Esophagus squamous epithelium (tissue), 5 donors: ENCODE results near the gene S100A10. TPM values are rescaled to one million over a fixed set of nuclear protein-coding genes. Genes with fewer than 3 reads are reported as not detected.

Experiments
- DNase-seq: peaks from one replicate; lab custom pipeline; 2025; lab: John Stamatoyannopoulos, UW
- H3K27ac ChIP-seq, 4 donors: fragments of 200-600 bp; sonication (generic); one replicate each; pipeline ENCODE4 v1.5.1; 2016 to 2019; ENCODE audit warnings: mild to moderate bottlenecking in 1 of 4
- H3K27me3 ChIP-seq, 4 donors: fragments of 200-600 bp; sonication (generic); 1 replicate in 3 of 4; 2 replicates in 1 of 4; pipeline versions ENCODE4 v1.5.1 to v1.6.0; 2017 to 2021; ENCODE audit warnings: antibody characterized with exemption in 1 of 4
- H3K36me3 ChIP-seq, 3 donors: fragments of 200-600 bp; sonication (generic); one replicate each; pipeline ENCODE4 v1.5.1; 2016 to 2019
- H3K4me1 ChIP-seq, 3 donors: fragments of 200-600 bp; sonication (generic); one replicate each; pipeline ENCODE4 v1.5.1; 2017 to 2019
- H3K4me3 ChIP-seq, 4 donors: fragments of 200-600 bp; sonication (generic); 1 replicate in 3 of 4; 2 replicates in 1 of 4; pipeline ENCODE4 v1.5.1; 2016 to 2019; ENCODE audit warnings: mild to moderate bottlenecking in 2 of 4, moderate library complexity in 1 of 4
- H3K9me3 ChIP-seq, 3 donors: fragments of 200-600 bp; sonication (generic); one replicate each; pipeline ENCODE4 v1.5.1; 2016 to 2019
- POLR2A ChIP-seq, 4 donors: fragments of 450-650 bp; IDR thresholded peaks; one replicate each; pipeline ENCODE4 v1.6.1; 2017; ENCODE audit warnings: antibody characterized with exemption in 4 of 4, mild to moderate bottlenecking in 4 of 4, moderate library complexity in 3 of 4
- WGBS, 2 donors: methylation state at CpG; one replicate each; pipeline ENCODE4 v1.1.5; 2018; 5-methylcytosine and 5-hydroxymethylcytosine counted together
- intact Hi-C: fragments of 100-400 bp; cut with DNase I; formaldehyde crosslinking; loops from one replicate; pipeline ENCODE4 v1.15.0; 2022
- total RNA-seq, 4 donors: library from RNA; depleted of rRNA; stranded (reverse); fragments of >200 nt; gene quantifications; one replicate each; pipeline ENCODE4 v1.1.0, GENCODE V29; 2016
- TF ChIP-seq, protein P1 (sequence below), 6 experiments: fragments of 450-650 bp in 4 of 6; fragments of 200-600 bp in 2 of 6; sonication (generic) in 2 of 6; IDR thresholded peaks; one replicate each; pipeline ENCODE4 v1.5.1; 2016 to 2019; ENCODE audit warnings: antibody characterized with exemption in 6 of 6, mild to moderate bottlenecking in 4 of 6, moderate library complexity in 4 of 6
- donor health status: DM: yes; HTN: yes; CAD: no.

Gene S100A10
- total RNA-seq, 4 donors from 2014 or later, result 301 to 611 (median 447) TPM

DNA sequence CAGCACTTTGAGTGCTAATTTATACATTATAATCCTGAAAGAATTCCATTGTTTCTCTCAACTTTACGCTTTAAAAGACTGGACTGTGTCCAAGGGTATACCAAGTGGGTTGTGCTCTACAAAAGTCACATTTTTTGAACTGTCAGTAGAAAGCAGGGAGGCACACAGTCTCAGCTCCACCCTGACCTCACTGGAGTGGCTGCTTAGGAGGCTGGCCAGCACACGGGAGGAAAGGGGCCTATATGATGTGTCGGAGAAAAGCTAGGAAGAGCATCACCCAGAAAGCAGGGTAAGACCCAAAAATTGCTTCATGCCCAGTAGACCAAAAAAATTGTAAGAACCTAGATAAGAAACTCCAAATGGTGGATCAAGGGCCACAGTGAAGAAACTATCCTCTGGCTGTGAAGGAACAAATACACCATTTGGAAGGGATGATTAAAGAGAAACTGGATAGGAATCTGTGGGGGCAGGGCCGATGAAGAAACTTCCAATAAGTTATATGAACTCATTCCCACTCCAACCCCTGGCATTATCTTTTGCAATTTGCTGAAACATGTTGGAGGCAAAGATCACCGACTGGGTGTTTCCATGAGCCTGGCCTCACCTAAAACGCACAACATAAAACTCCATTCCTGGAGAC lies 1.9 kb downstream of the S100A10 start:
- no peaks in the 10 kb centered on the region for H3K27me3 ChIP-seq
- H3K27ac ChIP-seq, result peak overlapping the region; percentile 97 to 100 (median 98)
- peak overlapping the region; percentile 82 to 99 (median 90) for H3K4me3 ChIP-seq
- peaks cover 0 to 11% (median 0%) of the 10 kb centered on the region in 3 donors for H3K36me3 ChIP-seq
- no peak for DNase-seq
- 28 to 37% methylated on average over 6 of the region's 6 CpGs for WGBS, 2 donors
- intact Hi-C loops, result no loop called here
- no peaks in the 10 kb centered on the region for H3K9me3 ChIP-seq
- H3K4me1 ChIP-seq, result peaks cover 52 to 88% (median 64%) of the 10 kb centered on the region in 3 donors
- TF ChIP-seq, protein P1, sequence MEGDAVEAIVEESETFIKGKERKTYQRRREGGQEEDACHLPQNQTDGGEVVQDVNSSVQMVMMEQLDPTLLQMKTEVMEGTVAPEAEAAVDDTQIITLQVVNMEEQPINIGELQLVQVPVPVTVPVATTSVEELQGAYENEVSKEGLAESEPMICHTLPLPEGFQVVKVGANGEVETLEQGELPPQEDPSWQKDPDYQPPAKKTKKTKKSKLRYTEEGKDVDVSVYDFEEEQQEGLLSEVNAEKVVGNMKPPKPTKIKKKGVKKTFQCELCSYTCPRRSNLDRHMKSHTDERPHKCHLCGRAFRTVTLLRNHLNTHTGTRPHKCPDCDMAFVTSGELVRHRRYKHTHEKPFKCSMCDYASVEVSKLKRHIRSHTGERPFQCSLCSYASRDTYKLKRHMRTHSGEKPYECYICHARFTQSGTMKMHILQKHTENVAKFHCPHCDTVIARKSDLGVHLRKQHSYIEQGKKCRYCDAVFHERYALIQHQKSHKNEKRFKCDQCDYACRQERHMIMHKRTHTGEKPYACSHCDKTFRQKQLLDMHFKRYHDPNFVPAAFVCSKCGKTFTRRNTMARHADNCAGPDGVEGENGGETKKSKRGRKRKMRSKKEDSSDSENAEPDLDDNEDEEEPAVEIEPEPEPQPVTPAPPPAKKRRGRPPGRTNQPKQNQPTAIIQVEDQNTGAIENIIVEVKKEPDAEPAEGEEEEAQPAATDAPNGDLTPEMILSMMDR (IDR thresholded peaks at IDR 0.05), result no peak
- no peak for TF ChIP-seq POLR2A (IDR thresholded peaks at IDR 0.05)

GRCh38 chr1:151990856-151991198 lies 2.8 kb downstream of the S100A10 start:
- H3K4me1 ChIP-seq, result peaks cover 52 to 88% (median 64%) of the 10 kb centered on the region in 3 donors

DNA sequence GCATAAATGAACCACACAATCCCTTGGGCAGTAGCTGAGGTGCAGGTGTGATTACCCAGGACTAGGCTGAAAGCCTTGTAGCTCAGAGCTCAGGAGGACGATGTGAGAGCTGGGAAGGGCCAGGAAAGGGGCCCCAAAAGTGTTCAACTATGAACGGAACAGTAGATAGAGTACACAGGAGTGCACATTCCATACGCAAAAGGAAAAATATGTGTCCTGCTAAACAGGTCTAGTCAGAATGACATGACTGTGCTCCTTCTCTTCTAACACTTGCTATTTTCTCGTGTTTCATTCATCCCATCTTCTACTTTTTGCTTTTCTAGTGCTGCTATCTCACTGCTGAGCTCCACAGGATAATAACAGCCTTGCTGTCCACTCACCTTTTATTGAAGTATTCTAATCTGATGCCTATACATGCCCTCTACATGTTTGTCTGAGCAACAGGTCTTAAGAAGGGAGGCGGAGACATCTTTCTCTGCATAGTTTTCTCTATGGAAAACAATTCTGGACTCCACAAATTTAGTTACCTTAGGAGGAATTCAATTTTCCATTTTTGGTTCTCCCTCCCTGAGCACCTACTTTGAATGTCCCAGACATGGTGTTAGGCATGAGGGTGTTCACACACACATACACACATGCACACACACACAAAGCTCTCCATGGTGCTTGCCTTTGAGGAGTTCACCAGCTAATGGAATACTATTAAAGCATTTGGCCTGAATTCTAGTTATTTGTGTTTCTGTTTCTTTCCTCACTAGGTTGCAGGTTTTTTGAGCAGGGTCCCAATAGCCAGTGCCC lies 3.4 kb downstream of the S100A10 start:
- peaks cover 5 to 23% (median 6%) of the 10 kb centered on the region in 3 donors for H3K36me3 ChIP-seq
- H3K27me3 ChIP-seq, result no peaks in the 10 kb centered on the region
- peak overlapping the region; percentile 97 to 100 (median 98) for H3K27ac ChIP-seq
- WGBS, 2 donors, result 27 to 30% methylated on average over 5 of the region's 5 CpGs
- H3K4me1 ChIP-seq, result peaks cover 52 to 87% (median 63%) of the 10 kb centered on the region in 3 donors
- no peak for TF ChIP-seq POLR2A (IDR thresholded peaks at IDR 0.05)
- TF ChIP-seq, protein P1 (IDR thresholded peaks at IDR 0.05), result no peak
- no peaks in the 10 kb centered on the region for H3K9me3 ChIP-seq
- H3K4me3 ChIP-seq, result peak overlapping the region; percentile 82 to 99 (median 90)
- intact Hi-C loops, result no loop called here
- DNase-seq, result no peak

More at GRCh38 chr1:151990856-151991198, 2.8 kb downstream of the S100A10 start:
- Histone ChIP-seq H3K27me3 (no peaks in the 10 kb centered on the region), H3K9me3 (no peaks in the 10 kb centered on the region), H3K36me3 (peaks cover 0 to 17% (median under 1%) of the 10 kb centered on the region in 3 donors), H3K4me3 (peak overlapping the region; percentile 82 to 99 (median 90)), H3K27ac (peak overlapping the region; percentile 97 to 100 (median 98))
- WGBS, 2 donors, result 7 to 16% methylated on average over 4 to 5 of the region's 5 CpGs
- intact Hi-C loops, result no loop called here
- TF ChIP-seq, protein P1 (IDR thresholded peaks at IDR 0.05), result no peak
- TF ChIP-seq POLR2A (IDR thresholded peaks at IDR 0.05), result no peak
- no peak for DNase-seq

DNA sequence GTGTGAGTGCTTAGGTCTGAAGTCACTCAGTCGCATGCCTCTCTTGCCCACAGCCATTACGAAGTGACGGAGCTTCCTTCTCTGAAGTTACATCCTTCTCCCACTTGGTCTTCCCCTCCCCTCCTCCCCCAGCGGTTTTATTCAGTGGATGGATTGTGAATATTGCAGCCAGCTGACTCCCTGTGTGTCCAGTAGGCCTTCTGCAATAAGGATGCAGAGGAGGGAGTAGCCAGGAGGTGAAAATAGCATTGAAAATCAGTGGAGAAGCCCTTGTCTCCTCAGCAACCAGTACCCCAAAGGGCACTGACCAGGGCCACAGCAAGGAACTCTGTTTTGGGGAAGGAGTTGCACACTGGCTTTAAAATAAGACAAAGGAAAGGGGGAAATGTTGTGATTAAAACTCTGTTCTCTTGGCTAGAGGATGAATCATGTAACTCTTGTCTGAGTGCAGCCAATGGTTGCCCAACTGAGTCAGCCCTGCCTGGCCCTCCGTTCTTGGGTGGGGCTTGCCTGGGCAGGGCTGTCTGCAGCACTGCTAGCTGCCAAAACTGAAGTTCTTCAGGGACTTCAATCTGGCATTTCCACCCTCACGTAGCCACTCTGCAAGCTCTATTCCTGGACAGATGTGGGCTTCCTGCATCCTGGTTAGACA lies 4.3 kb downstream of the S100A10 start:
- H3K9me3 ChIP-seq, result no peaks in the 10 kb centered on the region
- no peak for DNase-seq
- H3K36me3 ChIP-seq, result peaks cover 14 to 32% (median 14%) of the 10 kb centered on the region in 3 donors
- peak overlapping the region; percentile 82 to 99 (median 90) for H3K4me3 ChIP-seq
- no peaks in the 10 kb centered on the region for H3K27me3 ChIP-seq
- 19 to 25% methylated on average over 5 to 6 of the region's 6 CpGs for WGBS, 2 donors
- H3K27ac ChIP-seq, result peak overlapping the region; percentile 97 to 100 (median 98)
- TF ChIP-seq, protein P1 (IDR thresholded peaks at IDR 0.05), result peak in 1 of 6 experiments; percentile 3
- TF ChIP-seq POLR2A (IDR thresholded peaks at IDR 0.05), result peak in 2 of 4 donors; percentile 39 to 54
- peaks cover 43 to 87% (median 60%) of the 10 kb centered on the region in 3 donors for H3K4me1 ChIP-seq
- intact Hi-C loops, result no loop called here
